Common myeloid progenitor, CD34-positive (primary cell): Measurements from ENCODE around the gene SPOCK2.

Source experiments
- CTCF ChIA-PET: fragments of 350-600 bp; sonication (Branson Sonifier 250); formaldehyde crosslinking; loops from one replicate; lab custom pipeline; 2021; ENCODE audit warnings: antibody characterized with exemption; lab: Charles Lee
- POLR2A ChIA-PET: fragments of 350-600 bp; sonication (Branson Sonifier 250); formaldehyde crosslinking; loops from one replicate; lab custom pipeline; 2021; ENCODE audit warnings: antibody characterized with exemption; lab: Charles Lee
- DNase-seq, 3 donors: peaks; one replicate each; pipeline versions ENCODE4 v3.0.0 to v3.0.0-alpha.2; 2013
- H3K27ac ChIP-seq, 2 experiments: 1 replicate in 1 of 2; 2 replicates in 1 of 2; pipeline ENCODE4 v1.7.0; 2013; ENCODE audit warnings: inconsistent platforms in 2 of 2, low read length in 2 of 2, mild to moderate bottlenecking in 2 of 2, low read depth in 1 of 2, moderate library complexity in 1 of 2; ENCODE audit not compliant: severe bottlenecking in 2 of 2, insufficient read depth in 1 of 2, poor library complexity in 1 of 2
- H3K27me3 ChIP-seq, 5 experiments: replicated peaks in 2 of 5; 1 replicate in 3 of 5; 2 replicates in 2 of 5; pipeline versions ENCODE4 v1.6.1 to v1.7.0; 2013; ENCODE audit warnings: low read length in 4 of 5, mild to moderate bottlenecking in 2 of 5, moderate library complexity in 2 of 5, inconsistent platforms in 1 of 5; ENCODE audit not compliant: insufficient read depth in 5 of 5, control insufficient read depth in 4 of 5
- H3K36me3 ChIP-seq, 4 experiments: 1 replicate in 2 of 4; 2 replicates in 2 of 4; pipeline versions ENCODE4 v1.6.1 to v1.7.0; 2013; ENCODE audit warnings: low read length in 3 of 4, control low read depth in 1 of 4, mild to moderate bottlenecking in 1 of 4; ENCODE audit not compliant: control insufficient read depth in 4 of 4, insufficient read depth in 4 of 4
- H3K4me1 ChIP-seq, 4 experiments: 1 replicate in 3 of 4; 2 replicates in 1 of 4; pipeline versions ENCODE4 v1.6.1 to v1.7.1; 2013; ENCODE audit warnings: low read length in 3 of 4, mild to moderate bottlenecking in 3 of 4, control low read depth in 1 of 4, inconsistent platforms in 1 of 4, moderate library complexity in 1 of 4; ENCODE audit not compliant: control insufficient read depth in 4 of 4, insufficient read depth in 4 of 4; ENCODE audit errors: control extremely low read depth in 1 of 4
- H3K4me3 ChIP-seq, 7 experiments: 1 replicate in 4 of 7; 2 replicates in 3 of 7; pipeline versions ENCODE4 v1.5.1 to v1.7.0; 2013; ENCODE audit warnings: mild to moderate bottlenecking in 7 of 7, low read length in 6 of 7, moderate library complexity in 6 of 7, inconsistent platforms in 2 of 7, low read depth in 2 of 7, control low read depth in 1 of 7; ENCODE audit not compliant: insufficient read depth in 4 of 7, control insufficient read depth in 1 of 7; ENCODE audit errors: extremely low read depth in 1 of 7
- H3K9me3 ChIP-seq, 5 experiments: 1 replicate in 4 of 5; 2 replicates in 1 of 5; pipeline versions ENCODE4 v1.6.1 to v1.7.1; 2013; ENCODE audit warnings: low read length in 4 of 5, mild to moderate bottlenecking in 2 of 5, inconsistent platforms in 1 of 5, low read depth in 1 of 5, moderate library complexity in 1 of 5; ENCODE audit not compliant: control insufficient read depth in 4 of 5, insufficient read depth in 2 of 5; ENCODE audit errors: control extremely low read depth in 1 of 5
- WGBS: methylation state at CpG from one replicate; pipeline ENCODE4 v1.1.5; 2013; ENCODE audit not compliant: insufficient coverage; 5-methylcytosine and 5-hydroxymethylcytosine counted together

The SPOCK2 gene

DNA sequence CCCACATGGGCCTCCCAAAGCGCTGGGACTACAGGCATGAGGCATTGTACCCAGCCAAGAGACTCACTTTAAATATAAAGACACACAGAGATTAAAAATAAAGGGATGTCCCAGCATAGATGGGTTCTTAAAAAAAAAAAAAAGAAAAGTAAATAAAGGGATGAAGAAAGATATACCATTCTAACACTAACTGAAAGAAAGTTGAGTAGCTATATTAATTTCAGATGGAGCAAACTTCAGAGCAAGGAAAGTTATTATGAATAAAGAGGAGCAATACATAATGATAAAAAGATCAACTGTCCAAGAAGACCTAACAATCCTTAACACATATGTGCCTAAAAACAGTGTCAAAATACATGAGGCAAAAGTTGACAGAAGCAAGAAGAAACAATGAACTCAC, 33.0 kb upstream of the SPOCK2 start:
- no peak for DNase-seq
- Histone ChIP-seq H3K36me3 (peaks cover 0 to 12% (median 6%) of the 10 kb centered on the region in 4 experiments), H3K27ac (no peak overlapping the region), H3K27me3 (no peaks in the 10 kb centered on the region), H3K9me3 (peaks cover 0 to 6% (median 3%) of the 10 kb centered on the region in 5 experiments), H3K4me3 (no peak overlapping the region), H3K4me1 (no peaks in the 10 kb centered on the region)
- POLR2A ChIA-PET = no interaction called here
- CTCF ChIA-PET = interaction anchor here (1.3 kb wide), 1 partner anchor 833 kb away, joined by 3 read pairs; no protein-coding TSS in a partner anchor
- WGBS = no CpG with 5 or more reads among the region's 1 CpG

DNA sequence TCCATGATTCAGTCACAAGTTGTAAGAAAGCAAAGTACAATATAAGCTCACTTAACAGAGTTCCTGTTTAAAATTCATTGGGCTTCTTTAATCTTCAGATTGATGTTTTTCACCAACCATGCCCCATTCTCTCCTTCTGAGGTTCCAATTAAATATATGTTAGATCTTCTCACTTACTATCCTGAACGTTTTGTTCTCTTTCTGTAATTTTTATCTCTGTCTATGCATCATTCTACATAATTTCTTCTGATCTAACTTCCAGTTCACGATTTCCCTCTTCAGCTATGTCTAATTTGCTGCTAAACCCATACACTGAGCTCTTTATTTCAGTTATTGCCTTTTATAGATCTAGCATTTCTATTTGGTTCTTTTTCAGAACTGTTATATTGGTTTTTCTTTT, 28.0 kb upstream of the SPOCK2 start:
- ChIA-PET CTCF (interaction anchor here (1.0 to 5.0 kb wide), 6 partner anchors 9 to 228 kb away, joined by 3 to 20 read pairs (median 4); no protein-coding TSS in a partner anchor), POLR2A (no interaction called here)
- Histone ChIP-seq H3K27me3 (no peaks in the 10 kb centered on the region), H3K27ac (no peak overlapping the region), H3K9me3 (peaks cover 0 to 10% (median 3%) of the 10 kb centered on the region in 5 experiments), H3K36me3 (peaks cover 0 to 12% (median 3%) of the 10 kb centered on the region in 4 experiments), H3K4me3 (no peak overlapping the region), H3K4me1 (no peaks in the 10 kb centered on the region)
- DNase-seq = no peak
- 100% methylated on average over 1 of the region's 2 CpGs for WGBS

DNA sequence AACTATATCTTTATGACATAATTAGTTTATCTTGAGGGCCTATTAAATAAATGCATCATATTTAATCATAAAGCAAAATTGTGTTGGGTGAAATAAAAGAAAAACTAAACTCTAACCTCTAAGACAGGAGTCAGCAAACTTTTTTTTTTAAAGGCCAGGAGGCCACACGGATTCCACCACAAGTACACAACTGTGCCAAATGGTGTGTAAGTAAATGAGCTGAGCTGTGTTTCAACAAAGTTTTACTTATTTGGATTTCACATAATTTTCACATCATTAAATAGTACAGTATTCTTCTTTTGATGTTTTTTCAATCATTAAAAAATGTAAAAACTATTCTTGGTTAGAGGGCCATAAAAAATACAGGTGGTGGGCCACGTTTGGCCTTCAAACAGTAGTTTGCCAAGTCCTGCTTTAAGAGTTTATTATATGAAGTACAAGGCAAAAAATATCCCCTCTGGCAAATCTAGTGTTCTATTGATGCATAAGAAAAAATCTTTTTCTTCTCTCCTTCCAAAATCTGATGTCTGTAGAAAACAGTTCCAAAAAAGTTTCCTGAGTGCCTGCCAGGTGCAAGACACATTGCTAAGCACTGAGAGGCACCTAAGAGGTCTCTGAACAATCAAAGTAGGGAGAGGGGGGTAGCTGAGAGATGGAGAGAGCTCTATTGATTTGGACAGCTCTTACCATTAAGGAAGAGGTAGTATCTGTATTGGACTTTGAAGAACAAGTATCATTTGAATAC, 26.5 kb upstream of the SPOCK2 start:
- ChIA-PET CTCF (interaction anchor here (0.9 to 5.0 kb wide), 4 partner anchors 11 to 101 kb away, joined by 3 to 20 read pairs (median 4); partner anchors contain the start of gene ANAPC16), POLR2A (interaction anchor here (1.0 kb wide), 1 partner anchor 26 kb away, joined by 3 read pairs; no protein-coding TSS in a partner anchor)

DNA sequence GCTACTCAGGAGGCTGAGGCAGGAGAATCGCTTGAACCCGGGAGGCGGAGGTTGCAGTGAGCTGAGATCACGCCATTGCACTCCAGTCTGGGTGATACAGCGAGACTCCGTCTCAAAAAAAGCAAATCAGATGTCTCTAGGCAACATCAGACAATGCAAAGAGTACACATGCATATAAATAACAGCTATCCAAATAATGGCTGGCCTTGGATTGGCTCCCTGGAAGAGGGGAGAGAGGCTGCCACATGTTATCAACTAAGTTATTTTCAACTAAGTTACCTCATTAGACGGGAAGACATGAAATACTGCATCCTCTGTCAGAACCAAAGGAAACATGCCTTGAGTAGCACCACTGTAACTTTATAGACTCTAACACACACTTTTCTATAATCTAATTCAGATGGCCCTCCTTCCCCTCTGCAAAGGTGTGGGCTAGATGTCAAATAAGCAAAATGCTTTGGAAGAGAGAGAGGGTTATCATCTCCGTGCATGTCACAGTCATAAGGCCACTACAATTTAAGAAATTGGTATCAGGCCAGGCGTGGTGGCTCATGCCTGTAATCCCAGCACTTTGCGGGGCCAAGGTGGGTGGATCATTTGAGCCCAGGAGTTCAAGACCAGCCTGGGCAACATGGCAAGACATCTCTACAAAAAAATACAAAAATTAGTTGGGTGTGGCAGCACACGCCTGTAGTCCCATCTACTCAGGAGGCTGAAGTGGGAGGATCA, 22.5 kb upstream of the SPOCK2 start:
- peaks cover 0 to 3% (median under 1%) of the 10 kb centered on the region in 4 experiments for H3K36me3 ChIP-seq
- H3K4me3 ChIP-seq = no peak overlapping the region
- POLR2A ChIA-PET = no interaction called here
- peaks cover 0 to 5% (median 0%) of the 10 kb centered on the region in 4 experiments for H3K4me1 ChIP-seq
- CTCF ChIA-PET = no interaction called here
- no peak overlapping the region for H3K27ac ChIP-seq
- H3K27me3 ChIP-seq = no peaks in the 10 kb centered on the region
- H3K9me3 ChIP-seq = no peaks in the 10 kb centered on the region
- DNase-seq = no peak
- WGBS = 98% methylated on average over 8 of the region's 11 CpGs

More for the DNA sequence above, 26.5 kb upstream of the SPOCK2 start:
- no peaks in the 10 kb centered on the region for H3K27me3 ChIP-seq
- H3K27ac ChIP-seq = no peak overlapping the region
- no peaks in the 10 kb centered on the region for H3K4me1 ChIP-seq
- DNase-seq = no peak
- H3K4me3 ChIP-seq = no peak overlapping the region
- WGBS = no CpG with 5 or more reads among the region's 2 CpGs
- H3K36me3 ChIP-seq = peaks cover 0 to 12% (median 3%) of the 10 kb centered on the region in 4 experiments
- H3K9me3 ChIP-seq = peaks cover 0 to 10% (median 3%) of the 10 kb centered on the region in 5 experiments

DNA sequence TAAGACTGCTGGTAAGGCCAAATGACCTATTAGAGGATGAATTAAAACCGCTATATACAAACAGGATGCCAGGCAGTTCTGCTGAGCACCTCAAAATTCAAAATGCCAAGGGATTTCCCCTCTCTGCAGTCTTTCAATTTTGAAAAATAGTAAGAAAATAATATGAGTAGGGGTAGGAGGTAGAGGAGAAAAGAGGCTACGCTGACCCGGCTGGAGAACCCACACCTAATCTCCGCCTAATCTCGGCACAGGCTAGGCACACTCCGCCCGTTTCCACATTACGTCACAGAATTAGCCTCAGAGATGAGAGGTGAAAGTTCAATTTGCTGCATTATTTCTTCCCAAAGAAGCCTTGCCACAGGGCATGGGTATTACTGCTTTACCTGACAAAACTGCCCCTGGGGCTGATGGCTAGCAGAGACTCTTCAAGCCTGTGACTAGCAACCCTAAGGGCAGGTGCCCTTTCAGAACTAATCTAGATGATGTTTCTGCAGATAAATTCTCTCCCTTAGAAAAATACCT, 21.3 kb upstream of the SPOCK2 start:
- no peaks in the 10 kb centered on the region for H3K9me3 ChIP-seq
- ChIA-PET CTCF (no interaction called here), POLR2A (interaction anchor here (0.6 kb wide), 1 partner anchor 1070 kb away, joined by 3 read pairs; no protein-coding TSS in a partner anchor)
- DNase-seq = no peak
- peaks cover 0 to 5% (median 0%) of the 10 kb centered on the region in 4 experiments for H3K4me1 ChIP-seq
- 98% methylated on average over 5 of the region's 8 CpGs for WGBS
- no peak overlapping the region for H3K27ac ChIP-seq
- peaks cover 0 to 2% (median 0%) of the 10 kb centered on the region in 4 experiments for H3K36me3 ChIP-seq
- no peaks in the 10 kb centered on the region for H3K27me3 ChIP-seq
- H3K4me3 ChIP-seq = no peak overlapping the region

DNA sequence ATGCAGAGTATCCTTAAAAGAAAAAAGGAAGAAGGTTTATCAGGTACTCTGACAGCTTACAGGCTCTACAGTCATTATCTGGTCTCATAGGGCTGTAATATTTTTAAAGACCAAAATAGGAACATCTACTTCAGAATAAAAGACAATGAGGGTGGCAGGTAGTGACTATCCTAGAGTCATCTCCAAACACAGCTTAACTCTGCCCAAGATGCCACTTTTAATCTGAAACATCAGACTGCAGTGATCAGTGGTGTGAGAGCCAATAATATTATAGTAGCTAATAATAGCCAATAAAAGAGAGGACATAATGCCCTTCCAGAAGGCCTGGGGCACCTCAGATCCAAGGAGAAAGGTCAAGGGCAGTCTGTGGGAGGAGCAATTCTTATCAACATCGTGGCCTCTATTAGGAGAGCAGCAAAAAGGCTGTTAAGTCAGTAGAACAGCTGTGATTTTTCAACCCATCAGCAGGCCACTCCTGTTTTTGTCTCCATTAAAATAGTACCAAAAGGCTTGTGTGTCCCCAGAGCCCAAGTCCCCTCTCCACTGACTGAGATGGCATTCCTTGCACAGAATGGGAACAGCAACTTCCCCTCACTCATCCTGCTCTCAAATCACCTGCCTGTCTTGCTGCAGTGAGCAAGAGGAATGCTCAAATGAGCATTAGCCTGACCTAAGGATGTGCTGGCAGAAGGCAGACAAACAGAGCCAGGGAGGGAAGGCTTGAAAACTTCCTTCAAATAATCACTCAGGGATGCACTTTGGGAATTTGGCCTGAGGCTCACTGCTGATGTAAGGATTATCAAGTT, 20.7 kb upstream of the SPOCK2 start:
- POLR2A ChIA-PET = interaction anchor here (0.6 kb wide), 1 partner anchor 1071 kb away, joined by 3 read pairs; no protein-coding TSS in a partner anchor
- CTCF ChIA-PET = interaction anchor here (0.8 to 1.3 kb wide), 2 partner anchors 15 to 17 kb away, joined by 3 read pairs; no protein-coding TSS in a partner anchor
- WGBS = 100% methylated on average over 1 of the region's 1 CpG
- no peak for DNase-seq
- Histone ChIP-seq H3K9me3 (no peaks in the 10 kb centered on the region), H3K36me3 (peaks cover 0 to 2% (median 0%) of the 10 kb centered on the region in 4 experiments), H3K4me3 (no peak overlapping the region), H3K27ac (no peak overlapping the region), H3K4me1 (peaks cover 0 to 5% (median 0%) of the 10 kb centered on the region in 4 experiments), H3K27me3 (no peaks in the 10 kb centered on the region)
